GM23248 (cell line): ENCODE data around the gene EPB41L4B.

ENCODE experiments used
- EZH2 ChIP-seq: fragments of 200-600 bp; sonication (generic); IDR thresholded peaks from 2 replicates; pipeline ENCODE4 v1.6.1; 2018; ENCODE audit warnings: antibody characterized with exemption, mild to moderate bottlenecking; ENCODE audit not compliant: insufficient read depth, poor library complexity, severe bottlenecking
- EZH2phosphoT487 ChIP-seq: fragments of 200-600 bp; sonication (generic); IDR thresholded peaks from 2 replicates; pipeline ENCODE4 v1.6.1; 2018; ENCODE audit warnings: antibody characterized with exemption, moderate library complexity, mild to moderate bottlenecking, low read depth; ENCODE audit not compliant: insufficient read depth

DNA sequence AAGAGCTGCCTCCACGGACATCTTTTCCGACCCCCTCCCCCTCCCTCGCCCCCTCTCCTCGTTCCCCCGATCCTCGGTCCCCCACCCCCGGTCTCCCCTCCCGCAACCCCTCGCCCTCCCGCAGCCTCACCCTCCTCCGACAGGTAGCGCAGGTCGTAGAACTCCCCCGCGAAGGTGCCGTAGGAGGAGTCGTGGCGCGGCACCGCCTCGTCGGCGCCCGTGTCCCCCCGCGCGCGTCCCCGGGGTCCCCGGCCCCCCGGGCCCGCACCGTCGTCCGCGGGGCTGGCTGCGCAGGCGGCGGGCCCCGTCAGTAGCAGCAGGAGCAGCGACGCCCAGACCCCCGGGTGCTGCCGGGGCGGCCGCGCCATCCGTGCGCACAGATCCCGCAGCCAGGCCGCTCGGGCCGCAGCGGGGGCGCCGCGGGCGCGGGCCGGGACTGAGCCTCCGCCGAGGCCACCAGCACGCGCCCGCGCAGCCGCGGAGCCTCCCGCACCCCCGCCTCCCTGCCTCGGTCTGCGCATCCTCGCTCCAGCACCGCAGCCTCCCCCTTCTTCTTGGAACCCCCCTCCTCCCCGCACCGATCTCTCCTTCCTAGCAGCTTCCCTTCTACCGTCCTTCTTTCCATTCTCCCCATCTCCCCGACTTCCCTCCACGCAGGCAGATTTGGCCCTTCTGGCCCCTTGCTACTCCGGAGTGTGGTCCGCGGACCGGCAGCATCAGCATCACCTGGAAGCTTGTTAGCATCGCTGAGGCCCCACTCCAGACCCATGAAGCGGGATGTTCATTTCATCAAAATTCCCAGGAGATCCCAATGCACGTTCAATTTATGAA lies 153.9 kb downstream of the EPB41L4B start, which contains the start of gene FRRS1L:
- TF ChIP-seq EZH2, result no peak
- no peak for TF ChIP-seq EZH2phosphoT487
